Transverse colon (tissue), 3 donors: Measurements from ENCODE around the gene PCGF2.

Experiments
- CTCF ChIP-seq, 5 experiments: fragments of 200-600 bp in 3 of 5; fragments of 450-650 bp in 2 of 5; sonication (generic) in 3 of 5; IDR thresholded peaks; 1 replicate in 2 of 5; 2 replicates in 3 of 5; pipeline ENCODE4 v1.5.1; 2016 to 2017; ENCODE audit warnings: antibody characterized with exemption in 5 of 5, inconsistent platforms in 3 of 5, mild to moderate bottlenecking in 2 of 5, moderate library complexity in 1 of 5
- POLR2A ChIP-seq: fragments of 450-650 bp; IDR thresholded peaks from one replicate; pipeline ENCODE4 v1.6.1; 2016; ENCODE audit warnings: antibody characterized with exemption, mild to moderate bottlenecking, moderate library complexity

GRCh38 chr17:38797828-38798227 is 49.7 kb upstream of the PCGF2 start:
- no peak for TF ChIP-seq POLR2A
- no peak for TF ChIP-seq CTCF (IDR thresholded peaks at IDR 0.05)
